EH (cell line): ENCODE measurements around the gene MIER2.

Experiments used
- DNase-seq: peaks from one replicate; pipeline ENCODE4 v3.0.0-alpha.2; 2015; ENCODE audit warnings: low read depth

The MIER2 gene

GRCh38 chr19:307793-308420 is 36.7 kb downstream of the MIER2 start:
- no peak for DNase-seq

DNA sequence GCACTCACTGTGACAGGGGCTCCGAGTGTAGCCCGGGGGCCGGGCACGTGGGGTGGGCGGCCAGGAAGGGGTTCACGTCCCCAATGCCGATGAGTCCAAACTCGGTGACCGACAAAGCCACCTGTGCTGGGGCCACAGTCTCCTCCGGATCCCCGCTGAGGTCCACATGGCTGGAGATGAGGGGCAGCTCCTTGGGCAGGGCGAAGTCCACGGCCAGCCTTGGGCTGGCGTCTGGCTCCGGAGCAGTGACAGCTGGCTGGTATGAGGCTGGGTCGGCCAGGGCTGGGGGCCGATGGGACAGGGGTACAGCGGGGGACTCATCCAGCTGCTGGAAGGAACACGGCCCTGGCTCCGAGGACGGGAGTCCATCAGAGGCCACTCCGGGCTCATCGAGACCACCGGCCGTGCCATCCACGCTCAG is 37.5 kb downstream of the MIER2 start:
- DNase-seq: no peak

- DNase-seq: no peak
These were observed 38.3 kb downstream of the MIER2 start for GRCh38 chr19:306151-306900.

DNA sequence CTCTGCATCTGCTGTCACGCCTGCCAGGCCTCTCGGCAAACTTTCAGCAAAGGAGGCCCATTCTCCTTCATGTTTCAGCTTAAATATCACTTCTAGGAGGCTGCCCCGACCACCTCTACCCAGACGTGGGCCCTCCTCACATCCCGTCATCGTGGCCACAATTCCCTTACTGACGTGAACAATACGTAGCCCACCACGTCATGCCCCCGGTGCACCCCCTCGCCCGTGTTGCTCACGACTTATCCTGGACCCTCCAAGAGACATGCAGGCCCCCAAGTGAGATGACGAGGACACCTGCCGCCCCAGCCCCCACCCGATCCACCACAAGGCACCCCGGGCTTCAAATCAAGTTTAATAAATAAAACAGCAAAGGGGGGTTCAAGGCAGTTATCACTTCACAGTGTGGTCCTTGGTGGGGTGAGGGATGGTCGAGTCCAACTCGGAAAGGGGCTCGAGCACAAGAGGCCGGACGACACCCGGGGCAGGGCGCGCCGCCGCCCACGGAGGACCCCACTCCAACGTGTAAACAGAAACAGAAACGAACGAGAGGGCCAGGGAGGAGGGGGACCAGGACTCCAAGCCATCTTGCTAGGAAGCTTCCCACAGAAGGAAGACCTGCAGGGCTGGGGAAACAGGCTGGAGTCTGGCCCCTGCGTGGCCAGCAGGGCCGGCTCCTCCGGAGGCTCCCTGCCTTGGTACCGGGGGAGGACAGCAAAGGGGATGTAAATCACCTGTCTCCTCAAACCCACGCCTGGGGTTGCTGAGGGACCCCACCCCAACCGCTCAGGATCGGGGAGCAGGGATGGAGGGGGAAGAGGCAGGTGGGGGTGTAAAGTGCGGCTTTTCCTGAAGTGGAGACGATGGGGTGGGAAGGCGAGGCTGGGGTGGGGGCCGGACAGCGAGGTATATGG is 39.1 kb downstream of the MIER2 start:
- no peak for DNase-seq

DNA sequence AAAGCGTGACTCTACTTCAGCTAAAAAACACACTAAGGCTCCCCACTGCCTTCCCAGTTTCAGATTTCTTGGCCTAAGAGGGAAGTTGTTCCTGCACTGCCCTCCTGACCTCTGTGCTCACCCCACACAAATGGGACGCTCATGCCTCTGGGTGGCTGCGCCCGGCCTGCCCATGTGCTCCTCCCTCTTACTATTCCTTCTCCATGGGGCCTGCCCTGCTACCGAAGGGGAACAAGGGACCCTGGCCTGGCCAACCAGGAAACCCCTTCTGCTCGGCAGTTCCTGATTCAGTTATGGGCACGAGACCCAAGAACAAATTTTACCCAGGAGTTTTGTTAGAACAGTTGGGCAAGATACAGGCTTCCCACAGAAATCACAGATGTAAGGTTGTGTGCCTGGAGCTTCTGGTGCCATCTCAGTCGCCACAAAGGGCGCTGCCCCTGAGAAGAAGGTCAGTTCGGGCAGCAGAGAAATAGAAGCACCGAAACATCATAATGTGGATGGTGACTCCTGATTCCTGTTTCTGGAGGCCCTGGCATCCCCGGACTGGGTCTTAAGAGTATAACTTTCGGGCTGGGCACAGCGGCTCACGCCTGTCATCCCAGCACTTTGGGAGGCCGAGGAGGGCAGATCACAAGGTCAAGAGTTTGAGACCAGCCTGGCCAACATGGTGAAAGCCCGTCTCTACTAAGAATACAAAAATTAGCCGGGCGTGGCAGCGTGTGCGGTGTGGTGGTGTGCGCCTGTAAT is 47.9 kb downstream of the MIER2 start:
- no peak for DNase-seq

DNA sequence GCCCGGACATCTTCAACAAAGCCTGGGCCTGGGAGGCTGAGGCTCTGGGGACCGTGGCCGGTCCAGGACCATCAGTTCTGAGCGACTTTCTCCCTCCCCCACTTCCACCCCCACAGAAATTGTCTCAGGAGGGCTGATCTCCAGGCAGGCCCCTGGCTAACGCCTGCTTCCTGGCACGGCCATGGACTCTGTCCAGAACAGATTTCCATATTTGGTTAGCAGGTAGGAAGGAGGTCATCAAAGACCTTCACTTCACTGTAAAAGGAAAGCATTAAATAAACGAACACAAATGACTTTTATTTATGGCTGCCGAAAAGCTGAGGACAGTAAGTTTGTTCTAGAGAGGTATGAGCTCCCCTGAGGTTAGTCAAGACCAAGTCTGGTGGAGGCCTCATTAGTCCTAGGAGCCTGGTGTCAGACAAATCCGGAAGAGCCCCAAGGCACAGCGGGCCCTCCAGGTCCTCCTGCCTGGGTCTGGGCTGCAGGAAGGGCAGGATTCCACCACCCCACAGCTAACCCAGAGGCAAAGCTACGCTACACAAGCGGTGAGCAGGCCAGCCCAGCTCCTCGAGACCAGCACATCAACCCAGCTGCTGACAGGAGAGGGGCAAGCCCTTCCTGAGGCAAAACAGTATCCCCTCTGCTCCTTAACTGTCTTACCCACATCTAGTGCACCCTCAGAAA is 48.8 kb downstream of the MIER2 start:
- no peak for DNase-seq

GRCh38 chr19:294946-295686 is 49.5 kb downstream of the MIER2 start:
- peak; percentile 41 for DNase-seq

DNA sequence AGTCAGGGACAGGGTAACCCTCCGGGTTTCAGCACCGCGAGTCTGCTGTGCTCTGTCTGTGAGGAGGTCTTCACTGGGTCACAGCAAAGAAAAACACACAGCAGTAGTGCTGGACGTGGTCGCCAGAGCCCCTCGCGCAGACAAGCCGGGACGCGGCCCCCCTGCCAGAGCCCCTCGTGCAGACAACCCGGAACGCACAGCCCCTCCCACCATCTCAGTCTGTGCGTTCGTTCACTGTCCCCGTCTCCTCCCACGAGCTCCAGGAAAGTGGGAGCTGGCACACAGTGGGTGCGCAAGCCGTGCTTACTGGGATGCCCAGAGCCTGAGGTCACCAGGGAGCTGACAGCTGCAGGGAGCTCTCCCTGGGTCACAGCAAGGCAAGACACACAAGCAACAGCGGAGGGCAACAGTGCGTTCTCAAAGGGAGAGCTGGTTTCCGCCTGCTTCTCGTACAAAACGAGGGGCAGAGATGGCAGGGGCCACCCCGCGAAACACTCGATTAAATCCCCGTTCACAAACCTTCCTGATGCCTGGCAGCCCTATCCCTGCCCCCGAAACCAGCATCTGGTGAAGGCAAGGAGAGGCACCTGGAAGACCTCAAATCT is 50.2 kb downstream of the MIER2 start:
- DNase-seq: peak; percentile 42

DNA sequence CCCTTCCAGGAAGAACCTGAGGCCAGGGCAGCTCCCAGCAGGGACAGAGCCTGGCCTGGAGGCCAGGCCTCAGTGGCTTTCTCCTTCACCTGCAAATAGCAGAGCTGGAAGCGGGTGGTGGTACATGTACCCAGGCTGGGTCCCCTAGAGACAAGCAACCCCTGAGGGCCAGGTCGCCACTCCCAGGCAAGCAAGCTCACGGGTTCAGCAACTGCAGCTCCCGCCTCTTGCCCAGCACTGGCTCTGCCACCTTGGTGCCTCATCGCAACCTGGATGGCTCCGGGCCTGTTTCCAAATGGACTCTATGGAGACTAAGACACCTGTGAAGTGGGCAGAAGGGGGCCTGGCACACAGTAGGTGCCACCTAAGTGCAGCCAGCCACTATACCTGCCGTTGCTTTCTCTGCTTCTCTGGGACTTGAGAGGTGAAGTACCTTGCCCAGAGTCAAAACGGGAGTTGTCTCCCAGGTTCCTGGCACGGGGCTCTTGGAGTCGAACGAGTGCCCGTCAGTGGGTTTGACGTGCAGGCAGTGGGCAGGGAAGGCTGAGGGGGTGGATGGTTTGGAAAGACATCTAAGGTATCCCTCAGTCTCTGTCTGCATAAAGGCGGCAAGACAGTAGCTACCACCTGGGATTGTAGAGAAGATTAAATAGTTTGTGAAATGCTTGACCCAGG is 51.0 kb downstream of the MIER2 start:
- DNase-seq: no peak

DNA sequence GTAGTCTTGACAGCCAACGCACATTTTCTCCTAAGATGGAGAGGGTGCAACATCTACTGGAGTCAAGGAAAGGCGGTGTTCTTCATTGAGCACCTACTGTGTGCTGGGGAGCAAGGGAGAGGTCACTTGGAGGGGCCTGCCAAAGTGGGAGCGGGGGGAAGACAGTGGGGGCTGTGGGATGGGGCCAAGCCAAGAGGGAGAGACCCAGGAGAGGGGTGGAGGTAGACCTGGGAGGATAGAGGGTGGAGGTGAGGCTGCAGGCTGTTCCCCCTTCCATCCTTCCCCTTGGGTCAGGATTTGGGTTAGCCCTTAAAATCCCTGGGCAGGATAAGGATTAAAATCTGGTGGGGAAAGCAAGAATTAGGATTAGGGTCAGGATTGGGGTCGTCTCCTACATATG is 51.6 kb downstream of the MIER2 start:
- no peak for DNase-seq

DNA sequence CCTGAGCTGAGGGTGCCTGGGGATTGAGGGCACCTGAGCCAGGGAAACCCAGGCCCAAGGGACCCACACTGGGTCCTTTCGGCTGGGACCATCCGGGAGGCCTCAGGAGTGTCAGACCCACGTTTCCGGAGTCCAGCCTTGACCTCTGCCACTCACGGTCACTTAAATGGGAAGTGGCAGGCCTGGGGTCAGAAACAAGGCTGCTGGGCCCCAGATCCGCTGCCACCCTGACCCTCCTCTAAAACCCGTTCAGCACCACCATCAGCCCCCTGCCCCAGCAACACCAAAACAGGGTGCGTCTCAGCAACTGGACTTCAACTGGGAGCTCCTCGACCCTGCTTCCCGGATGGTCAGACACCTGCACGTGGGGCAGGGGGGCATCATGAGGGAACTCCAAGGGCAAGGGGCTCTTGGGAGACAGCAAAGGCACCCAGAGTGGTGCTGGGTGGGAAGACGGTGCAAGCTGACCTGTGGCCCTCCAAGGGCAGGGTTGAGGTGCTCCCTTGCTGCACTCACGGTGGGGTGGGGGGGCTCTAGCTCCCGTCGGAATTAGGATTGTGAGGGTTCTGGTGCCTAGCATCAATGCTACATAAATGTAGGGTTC is 52.2 kb downstream of the MIER2 start:
- no peak for DNase-seq

DNA sequence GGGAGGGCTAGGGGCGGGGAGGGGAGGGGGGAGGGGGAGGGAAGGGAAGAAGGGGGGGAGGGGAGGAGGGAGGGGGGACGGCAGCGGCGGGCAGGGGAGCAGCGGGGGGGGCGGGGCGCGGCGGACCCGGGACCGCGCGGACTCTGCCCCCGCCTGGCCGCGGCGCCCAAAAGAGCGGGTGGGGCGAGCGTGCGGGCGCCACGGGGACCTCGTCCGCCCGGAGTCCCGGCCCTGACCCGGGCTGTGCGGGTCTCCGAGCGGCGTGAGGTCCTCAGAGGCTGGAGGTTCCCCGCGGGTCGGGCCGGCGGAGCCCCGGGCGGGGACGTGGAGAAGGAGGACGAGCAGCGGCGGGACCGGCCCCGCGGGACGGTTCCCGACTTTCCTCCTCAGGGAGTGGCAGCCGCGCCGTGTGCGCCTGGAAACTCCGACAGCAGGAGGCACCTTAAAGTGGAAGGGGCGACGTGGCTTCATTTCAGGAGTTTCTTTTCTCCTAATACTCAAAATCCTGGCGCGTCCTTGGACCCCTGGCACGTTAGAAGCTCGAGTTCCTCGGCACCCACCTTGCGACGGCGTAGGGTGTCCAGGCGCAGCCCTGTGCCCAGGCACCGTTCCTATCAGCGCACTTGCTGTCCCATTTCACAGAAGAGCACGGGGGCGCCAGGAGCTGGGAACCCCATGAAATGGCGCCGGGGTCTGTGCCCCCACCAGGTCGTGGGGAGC is 52.9 kb downstream of the MIER2 start:
- peak; percentile 13 for DNase-seq

DNA sequence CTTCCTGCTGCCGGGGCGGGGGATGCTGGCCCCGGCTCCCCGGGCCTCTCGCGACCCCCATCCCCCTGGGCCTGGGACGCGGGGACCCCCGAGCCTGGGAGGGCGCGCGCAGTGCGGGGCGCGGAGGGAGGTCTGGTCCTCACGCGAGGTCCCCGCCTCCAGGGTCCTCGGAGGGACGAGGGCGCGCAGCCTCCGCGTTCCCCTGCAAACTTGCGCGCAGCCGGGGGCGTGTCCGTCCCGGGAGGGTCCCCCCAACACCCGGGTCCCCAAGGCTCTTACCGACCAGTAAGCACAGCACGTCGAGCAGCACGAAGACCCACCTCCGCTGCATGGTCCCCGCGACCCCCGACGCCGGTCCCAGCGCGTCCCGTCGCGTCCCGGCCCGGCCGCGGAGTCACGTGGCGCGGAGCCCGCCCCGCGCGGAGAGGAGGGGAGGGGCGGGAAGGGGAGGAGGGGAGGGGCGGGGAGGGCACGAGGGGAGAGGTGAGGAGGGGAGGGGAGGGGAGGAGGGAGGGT is 53.5 kb downstream of the MIER2 start, which contains the start of gene PLPP2:
TSS of gene PLPP2 (minus strand) at position 398 of the 516 bp plus-strand sequence. CDS start at position 331, 67 bp downstream.
- DNase-seq: peak; percentile 13

GRCh38 chr19:290372-291005 is 54.1 kb downstream of the MIER2 start:
- DNase-seq: peak; percentile 37

DNA sequence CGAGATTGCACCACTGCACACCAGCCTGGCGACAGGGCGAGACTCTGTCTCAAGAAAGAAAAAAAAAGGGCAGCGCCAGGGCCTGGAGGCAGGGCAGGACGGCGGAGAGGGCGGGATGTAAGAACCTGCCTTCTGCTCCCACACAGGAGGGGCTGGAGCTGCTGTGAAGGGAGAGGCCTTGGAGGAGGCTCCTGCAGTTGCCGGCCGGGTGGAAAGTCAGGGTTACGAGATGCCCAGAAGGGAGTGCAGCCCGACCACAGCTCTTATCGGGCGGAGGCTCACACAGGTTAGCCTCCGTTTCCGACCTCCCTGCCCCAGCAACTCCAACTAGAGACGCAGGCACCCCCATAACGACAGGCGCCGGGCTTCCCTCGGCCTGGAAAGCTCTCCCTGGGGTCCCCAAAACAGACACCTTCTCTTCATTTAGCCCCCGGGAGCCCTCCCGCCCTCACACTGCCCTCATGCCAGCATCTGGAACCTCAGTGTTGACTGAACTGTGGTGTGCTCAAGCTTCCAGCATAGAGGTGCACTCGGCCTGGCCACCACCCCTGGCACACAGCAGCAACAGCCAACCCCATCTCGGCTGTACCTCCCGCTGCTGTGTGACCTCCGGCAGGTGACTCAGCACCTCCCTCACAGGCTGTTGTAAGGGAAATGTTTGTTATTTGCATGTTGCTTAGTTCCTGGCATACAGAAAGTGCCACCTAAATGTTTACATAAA is 54.8 kb downstream of the MIER2 start:
- peak; percentile 36 for DNase-seq

- DNase-seq: no peak
These were observed 55.7 kb downstream of the MIER2 start for GRCh38 chr19:288911-289310.

GRCh38 chr19:287381-287871 is 57.2 kb downstream of the MIER2 start:
- no peak for DNase-seq
